Neural cell (in vitro differentiated cells): ENCODE data around the gene RNASE4.
"Not testable (repeated sequence)": the region's sequence is repeated elsewhere in the genome, so short reads cannot be mapped to it uniquely, and the experiment has no call there.

ENCODE experiments used
- EP300 ChIP-seq: fragments of 450-650 bp; conservative IDR thresholded peaks from 2 replicates; pipeline ENCODE4 v1.6.1; 2014; ENCODE audit warnings: antibody characterized with exemption, mild to moderate bottlenecking, moderate library complexity; ENCODE audit not compliant: poor library complexity, severe bottlenecking
- EZH2 ChIP-seq: fragments of 200-600, 300-800 bp; shearing (Covaris generic), sonication (generic); IDR thresholded peaks from 2 replicates; pipeline ENCODE4 v1.6.1; 2014; ENCODE audit warnings: antibody characterized with exemption, low read length, borderline replicate concordance, mild to moderate bottlenecking; ENCODE audit not compliant: insufficient read depth, poor library complexity, severe bottlenecking
- MXI1 ChIP-seq: fragments of 450-650 bp; conservative IDR thresholded peaks from 2 replicates; pipeline ENCODE4 v1.6.1; 2014; ENCODE audit warnings: antibody characterized with exemption, mild to moderate bottlenecking; ENCODE audit not compliant: poor library complexity, severe bottlenecking
- POLR2AphosphoS5 ChIP-seq: IDR thresholded peaks from 2 replicates; pipeline ENCODE4 v1.6.1; 2012
- RAD21 ChIP-seq: fragments of 450-650 bp; conservative IDR thresholded peaks from 2 replicates; pipeline ENCODE4 v1.6.1; 2014; ENCODE audit warnings: antibody characterized with exemption, mild to moderate bottlenecking, moderate library complexity
- REST ChIP-seq: IDR thresholded peaks from 2 replicates; pipeline ENCODE4 v1.6.1; 2012; ENCODE audit warnings: borderline replicate concordance
- SMC3 ChIP-seq: fragments of 450-650 bp; conservative IDR thresholded peaks from 2 replicates; pipeline ENCODE4 v1.6.1; 2014; ENCODE audit warnings: antibody characterized with exemption, mild to moderate bottlenecking, moderate library complexity; ENCODE audit not compliant: poor library complexity
- TAF1 ChIP-seq: IDR thresholded peaks from 2 replicates; pipeline ENCODE4 v1.6.1; 2012; ENCODE audit warnings: low read depth
- TF ChIP-seq, protein P1 (sequence below): fragments of 450-650 bp; IDR thresholded peaks from 2 replicates; pipeline ENCODE4 v1.5.1; 2014; ENCODE audit warnings: antibody characterized with exemption, mild to moderate bottlenecking, moderate library complexity; ENCODE audit not compliant: poor library complexity, severe bottlenecking

GRCh38 chr14:20726121-20726520, 41.8 kb downstream of the RNASE4 start:
- not testable (repeated sequence) for TF ChIP-seq RAD21, TAF1, MXI1, REST, EZH2, POLR2AphosphoS5, EP300, SMC3
- TF ChIP-seq, protein P1, sequence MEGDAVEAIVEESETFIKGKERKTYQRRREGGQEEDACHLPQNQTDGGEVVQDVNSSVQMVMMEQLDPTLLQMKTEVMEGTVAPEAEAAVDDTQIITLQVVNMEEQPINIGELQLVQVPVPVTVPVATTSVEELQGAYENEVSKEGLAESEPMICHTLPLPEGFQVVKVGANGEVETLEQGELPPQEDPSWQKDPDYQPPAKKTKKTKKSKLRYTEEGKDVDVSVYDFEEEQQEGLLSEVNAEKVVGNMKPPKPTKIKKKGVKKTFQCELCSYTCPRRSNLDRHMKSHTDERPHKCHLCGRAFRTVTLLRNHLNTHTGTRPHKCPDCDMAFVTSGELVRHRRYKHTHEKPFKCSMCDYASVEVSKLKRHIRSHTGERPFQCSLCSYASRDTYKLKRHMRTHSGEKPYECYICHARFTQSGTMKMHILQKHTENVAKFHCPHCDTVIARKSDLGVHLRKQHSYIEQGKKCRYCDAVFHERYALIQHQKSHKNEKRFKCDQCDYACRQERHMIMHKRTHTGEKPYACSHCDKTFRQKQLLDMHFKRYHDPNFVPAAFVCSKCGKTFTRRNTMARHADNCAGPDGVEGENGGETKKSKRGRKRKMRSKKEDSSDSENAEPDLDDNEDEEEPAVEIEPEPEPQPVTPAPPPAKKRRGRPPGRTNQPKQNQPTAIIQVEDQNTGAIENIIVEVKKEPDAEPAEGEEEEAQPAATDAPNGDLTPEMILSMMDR = not testable (repeated sequence)
